Activated T-cell treated with anti-CD3 and anti-CD28 coated beads for 4 hours (primary cell): Measurements from ENCODE around the gene KTN1.

Experiments used
- DNase-seq: peaks from one replicate; pipeline ENCODE4 v3.0.0-alpha.2; 2020

The KTN1 gene, protein sequence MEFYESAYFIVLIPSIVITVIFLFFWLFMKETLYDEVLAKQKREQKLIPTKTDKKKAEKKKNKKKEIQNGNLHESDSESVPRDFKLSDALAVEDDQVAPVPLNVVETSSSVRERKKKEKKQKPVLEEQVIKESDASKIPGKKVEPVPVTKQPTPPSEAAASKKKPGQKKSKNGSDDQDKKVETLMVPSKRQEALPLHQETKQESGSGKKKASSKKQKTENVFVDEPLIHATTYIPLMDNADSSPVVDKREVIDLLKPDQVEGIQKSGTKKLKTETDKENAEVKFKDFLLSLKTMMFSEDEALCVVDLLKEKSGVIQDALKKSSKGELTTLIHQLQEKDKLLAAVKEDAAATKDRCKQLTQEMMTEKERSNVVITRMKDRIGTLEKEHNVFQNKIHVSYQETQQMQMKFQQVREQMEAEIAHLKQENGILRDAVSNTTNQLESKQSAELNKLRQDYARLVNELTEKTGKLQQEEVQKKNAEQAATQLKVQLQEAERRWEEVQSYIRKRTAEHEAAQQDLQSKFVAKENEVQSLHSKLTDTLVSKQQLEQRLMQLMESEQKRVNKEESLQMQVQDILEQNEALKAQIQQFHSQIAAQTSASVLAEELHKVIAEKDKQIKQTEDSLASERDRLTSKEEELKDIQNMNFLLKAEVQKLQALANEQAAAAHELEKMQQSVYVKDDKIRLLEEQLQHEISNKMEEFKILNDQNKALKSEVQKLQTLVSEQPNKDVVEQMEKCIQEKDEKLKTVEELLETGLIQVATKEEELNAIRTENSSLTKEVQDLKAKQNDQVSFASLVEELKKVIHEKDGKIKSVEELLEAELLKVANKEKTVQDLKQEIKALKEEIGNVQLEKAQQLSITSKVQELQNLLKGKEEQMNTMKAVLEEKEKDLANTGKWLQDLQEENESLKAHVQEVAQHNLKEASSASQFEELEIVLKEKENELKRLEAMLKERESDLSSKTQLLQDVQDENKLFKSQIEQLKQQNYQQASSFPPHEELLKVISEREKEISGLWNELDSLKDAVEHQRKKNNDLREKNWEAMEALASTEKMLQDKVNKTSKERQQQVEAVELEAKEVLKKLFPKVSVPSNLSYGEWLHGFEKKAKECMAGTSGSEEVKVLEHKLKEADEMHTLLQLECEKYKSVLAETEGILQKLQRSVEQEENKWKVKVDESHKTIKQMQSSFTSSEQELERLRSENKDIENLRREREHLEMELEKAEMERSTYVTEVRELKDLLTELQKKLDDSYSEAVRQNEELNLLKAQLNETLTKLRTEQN (N-terminal part only)

GRCh38 chr14:55579724-55580469 lies at the start of gene KTN1:
KTN1 (plus strand) TSS chr14:55580207; CDS start chr14:55612049, 31,842 bp downstream.
- peak; percentile 68 for DNase-seq

- DNase-seq: no peak
These were observed 49.5 kb upstream of the KTN1 start for GRCh38 chr14:55530464-55530863.

GRCh38 chr14:55532645-55533344 lies 47.2 kb upstream of the KTN1 start:
- no peak for DNase-seq

- DNase-seq: no peak
These were observed 46.0 kb upstream of the KTN1 start for GRCh38 chr14:55533960-55534359.

GRCh38 chr14:55535516-55536203 lies 44.3 kb upstream of the KTN1 start:
- DNase-seq: no peak

GRCh38 chr14:55536204-55536708 lies 43.8 kb upstream of the KTN1 start:
- no peak for DNase-seq

DNA sequence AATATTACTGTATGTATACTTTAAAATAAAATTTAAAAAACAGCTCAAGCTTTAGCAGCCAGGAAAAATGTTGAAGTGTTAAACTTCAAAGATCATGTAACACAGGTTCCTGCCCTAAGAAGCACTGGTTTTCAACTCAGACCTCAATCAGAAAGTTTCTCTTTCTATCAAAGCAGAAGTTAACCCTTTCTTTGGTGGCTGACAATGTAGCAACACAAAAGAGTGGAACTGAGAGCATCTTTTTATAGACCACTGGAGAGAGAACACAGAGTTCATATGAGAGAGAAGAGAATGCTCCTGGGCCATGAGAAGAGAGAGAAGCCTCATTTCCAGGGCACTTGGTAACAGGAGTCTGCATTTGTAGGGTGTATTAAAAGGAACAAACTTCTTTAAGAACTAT lies 42.2 kb upstream of the KTN1 start:
- no peak for DNase-seq

GRCh38 chr14:55539975-55540374 lies 40.0 kb upstream of the KTN1 start:
- DNase-seq: no peak

DNA sequence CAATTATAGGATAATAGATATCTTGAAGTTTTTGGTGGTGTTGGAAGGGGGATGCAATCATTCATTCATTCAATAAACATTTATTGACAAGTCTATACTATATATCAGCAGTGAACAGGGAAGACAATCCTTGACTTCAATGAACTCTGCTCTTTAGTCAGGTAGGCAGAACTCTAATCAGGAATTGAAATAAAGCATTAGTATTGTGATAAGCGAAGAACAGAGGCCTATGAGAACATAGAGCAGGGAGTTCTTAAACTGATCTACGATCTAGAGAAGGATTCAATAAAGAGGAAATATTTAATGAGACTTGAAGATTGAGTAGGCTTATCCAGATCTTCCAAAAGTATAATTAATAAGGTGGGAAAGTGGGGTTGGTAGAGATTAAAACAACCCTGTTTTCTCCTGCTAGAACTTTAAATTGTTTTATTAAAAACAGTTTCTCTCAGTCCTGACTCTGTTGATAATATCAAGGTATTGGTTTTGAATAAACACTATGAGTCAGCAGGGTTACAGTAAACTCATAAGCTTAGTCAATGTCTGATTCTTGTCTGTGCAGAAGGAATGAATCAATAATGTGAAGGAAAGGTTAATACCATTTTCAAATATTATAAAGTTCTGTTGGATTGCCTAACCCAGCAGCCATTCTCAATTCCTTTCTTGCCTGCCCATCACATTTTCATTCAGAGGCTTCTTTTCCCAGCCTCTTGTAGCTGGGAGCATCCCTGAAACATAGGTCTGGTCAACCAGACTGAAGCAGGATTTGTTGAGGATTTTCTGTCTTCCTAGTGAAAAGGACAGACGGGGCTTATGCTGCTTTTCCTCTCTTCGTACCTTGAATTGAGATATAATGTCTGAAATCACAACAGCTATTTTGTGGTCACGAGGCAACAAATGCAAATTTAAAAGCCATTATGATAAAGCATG lies 38.9 kb upstream of the KTN1 start:
- DNase-seq: no peak

DNA sequence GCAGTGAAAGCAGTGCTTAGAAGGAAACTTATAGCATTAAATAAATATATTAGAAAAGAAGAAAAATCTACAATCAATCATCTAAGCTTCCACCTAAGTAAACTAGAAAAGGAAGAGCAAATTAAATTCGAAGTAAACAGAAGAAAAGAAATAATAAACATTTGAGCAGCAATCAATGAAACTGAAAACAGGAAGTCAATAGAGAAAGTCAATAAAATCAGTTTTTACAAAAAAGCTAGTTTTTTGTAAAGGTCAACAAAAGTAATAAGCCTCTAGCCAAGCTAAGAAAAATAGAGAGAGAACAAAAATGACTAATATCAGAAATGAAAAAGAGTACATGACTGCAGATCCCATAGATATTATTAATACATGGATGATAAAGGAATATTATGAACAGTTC lies 34.2 kb upstream of the KTN1 start:
- no peak for DNase-seq

DNA sequence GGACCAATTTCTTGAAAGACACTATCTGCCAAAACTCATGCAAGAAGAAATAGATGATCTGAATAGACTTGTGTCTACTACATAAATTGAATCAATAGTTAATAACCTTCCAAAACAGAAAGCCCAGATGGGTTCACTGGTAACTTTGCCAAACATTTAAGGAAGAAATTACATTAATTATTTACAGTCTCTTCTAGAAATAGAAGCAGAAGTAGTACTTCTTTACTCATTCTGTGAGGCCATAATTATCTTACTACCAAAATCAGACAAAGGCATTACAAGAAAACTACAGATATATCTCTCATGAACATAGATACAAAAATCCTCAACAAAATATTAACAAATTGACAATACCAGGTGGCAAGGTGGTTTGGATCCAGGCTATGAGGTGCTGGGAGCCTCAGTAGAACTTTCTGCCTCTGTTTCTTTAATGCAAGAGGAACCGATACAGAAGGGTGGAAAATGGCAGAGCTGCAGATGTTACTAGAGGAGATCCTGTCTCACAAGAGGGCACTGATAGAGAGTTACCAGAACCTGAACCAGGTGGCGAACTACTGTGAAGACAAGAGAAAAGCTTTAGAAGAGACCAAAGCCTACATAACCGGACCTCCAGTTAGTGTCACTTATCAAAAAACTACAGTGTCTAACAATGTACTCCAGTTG lies 33.7 kb upstream of the KTN1 start:
- no peak for DNase-seq

DNA sequence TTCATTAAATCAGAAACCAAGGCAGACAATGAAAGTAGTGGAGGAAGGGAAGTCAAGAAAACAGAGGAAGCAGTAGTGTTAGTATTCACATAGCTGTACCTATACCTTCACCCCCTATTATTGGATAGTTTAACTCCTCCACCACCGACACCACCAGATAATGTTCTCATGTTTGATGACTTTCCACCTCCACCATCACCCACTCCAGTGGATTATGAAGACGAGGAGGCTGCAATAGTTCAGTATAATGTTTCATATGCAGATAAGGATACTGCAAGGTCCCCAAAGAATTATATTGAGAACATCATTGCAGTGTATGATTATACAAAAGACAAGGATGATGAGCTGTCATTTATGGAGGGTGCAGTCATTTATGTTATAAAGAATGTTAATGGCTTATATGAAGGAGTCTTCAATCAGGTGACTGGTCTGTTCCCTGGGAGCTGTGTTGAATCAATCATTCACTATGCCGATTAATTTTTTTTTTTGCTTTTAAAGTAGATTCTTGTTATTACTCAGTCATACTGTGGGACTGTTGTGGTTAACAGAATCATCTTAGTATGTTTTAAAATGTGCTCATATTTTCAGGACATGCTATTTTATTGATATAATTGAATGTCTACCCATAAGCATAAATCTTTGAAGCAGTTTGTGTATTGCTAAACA lies 32.2 kb upstream of the KTN1 start:
- no peak for DNase-seq

- DNase-seq: no peak
These were observed 26.2 kb upstream of the KTN1 start for GRCh38 chr14:55553791-55554190.

- DNase-seq: no peak
These were observed 22.9 kb upstream of the KTN1 start for GRCh38 chr14:55556929-55557623.

DNA sequence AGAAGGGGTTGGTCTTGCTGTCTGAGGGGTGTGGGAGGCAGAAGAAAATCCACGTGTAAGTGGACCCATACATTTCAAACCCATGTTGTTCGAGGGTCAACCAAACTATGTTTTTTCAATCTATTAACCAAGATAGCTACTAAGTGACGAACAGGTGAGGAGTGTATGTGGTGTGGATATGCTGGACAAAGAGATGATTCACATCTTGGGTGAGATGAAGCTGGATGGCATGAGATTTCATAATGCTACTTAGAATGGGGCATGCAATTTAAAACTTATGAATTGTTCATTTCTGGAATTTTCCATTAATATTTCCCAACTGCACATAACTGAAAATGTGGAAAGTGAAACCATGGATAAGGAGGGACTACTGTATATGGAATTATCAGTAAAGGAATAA lies 17.9 kb upstream of the KTN1 start:
- DNase-seq: no peak

GRCh38 chr14:55568618-55569017 lies 11.4 kb upstream of the KTN1 start:
- DNase-seq: no peak

GRCh38 chr14:55571125-55571889 lies 8.7 kb upstream of the KTN1 start:
- DNase-seq: no peak
